ENCODE data around the gene GNB4. TPM values are rescaled to one million over a fixed set of nuclear protein-coding genes. Genes with fewer than 3 reads are reported as not detected.

The GNB4 gene
- 1 to 10 TPM; 6.9 to 7.4 TPM for total RNA-seq

- H3K36me3 Mint-ChIP-seq (ENCODE audit: low read depth): no peaks in the 10 kb centered on the region
- peak within 1 kb of the TSS; percentile 88 for H3K27ac Mint-ChIP-seq
- peaks cover 19% of the 10 kb centered on the region for H3K4me1 Mint-ChIP-seq
- no peaks in the 10 kb centered on the region for H3K9me3 Mint-ChIP-seq
- H3K4me3 Mint-ChIP-seq: peak within 1 kb of the TSS; percentile 83
- CTCF ChIA-PET: interaction anchor here (0.6 to 1.2 kb wide), 3 partner anchors 9 to 206 kb away, joined by 3 to 4 read pairs (median 3); no protein-coding TSS in a partner anchor
- peak; percentile 55 for DNase-seq
- POLR2A ChIA-PET: no interaction called here
- peaks cover 76% of the 10 kb centered on the region for H3K27me3 Mint-ChIP-seq
Observed at GRCh38 chr3:179451265-179452175, at the start of gene GNB4. GNB4 (minus strand) TSS chr3:179451470; CDS start chr3:179426200, 25,270 bp downstream.

GRCh38 chr3:179495483-179495882 lies 44.2 kb upstream of the GNB4 start:
- no peaks in the 10 kb centered on the region for H3K36me3 Mint-ChIP-seq (ENCODE audit: low read depth)
- no peak overlapping the region for H3K4me3 Mint-ChIP-seq
- peaks cover 9% of the 10 kb centered on the region for H3K27me3 Mint-ChIP-seq
- ChIA-PET CTCF (no interaction called here), POLR2A (no interaction called here)
- no peaks in the 10 kb centered on the region for H3K4me1 Mint-ChIP-seq
- DNase-seq: no peak
- peaks cover 28% of the 10 kb centered on the region for H3K9me3 Mint-ChIP-seq
- no peak overlapping the region for H3K27ac Mint-ChIP-seq

GRCh38 chr3:179493260-179493659 lies 42.0 kb upstream of the GNB4 start:
- no peaks in the 10 kb centered on the region for H3K4me1 Mint-ChIP-seq
- DNase-seq: no peak
- no peak overlapping the region for H3K27ac Mint-ChIP-seq
- POLR2A ChIA-PET: no interaction called here
- H3K4me3 Mint-ChIP-seq: no peak overlapping the region
- peaks cover 28% of the 10 kb centered on the region for H3K9me3 Mint-ChIP-seq
- H3K27me3 Mint-ChIP-seq: peaks cover 9% of the 10 kb centered on the region
- no peaks in the 10 kb centered on the region for H3K36me3 Mint-ChIP-seq (ENCODE audit: low read depth)
- CTCF ChIA-PET: interaction anchor here (0.5 to 1.1 kb wide), 5 partner anchors 11 to 669 kb away, joined by 3 read pairs; no protein-coding TSS in a partner anchor

GRCh38 chr3:179488213-179488612 lies 36.9 kb upstream of the GNB4 start:
- Mint-ChIP-seq H3K27ac (no peak overlapping the region), H3K27me3 (no peaks in the 10 kb centered on the region), H3K36me3 (ENCODE audit: low read depth) (no peaks in the 10 kb centered on the region), H3K9me3 (peaks cover 15% of the 10 kb centered on the region), H3K4me3 (no peak overlapping the region), H3K4me1 (no peaks in the 10 kb centered on the region)
- ChIA-PET POLR2A (no interaction called here), CTCF (no interaction called here)
- DNase-seq: no peak

GRCh38 chr3:179486806-179487205 lies 35.5 kb upstream of the GNB4 start:
- Mint-ChIP-seq H3K27me3 (no peaks in the 10 kb centered on the region), H3K4me3 (no peak overlapping the region), H3K27ac (no peak overlapping the region), H3K36me3 (ENCODE audit: low read depth) (no peaks in the 10 kb centered on the region), H3K4me1 (no peaks in the 10 kb centered on the region), H3K9me3 (peaks cover 10% of the 10 kb centered on the region)
- DNase-seq: no peak
- ChIA-PET CTCF (interaction anchor here (1.2 kb wide), 1 partner anchor 11 kb away, joined by 3 read pairs; no protein-coding TSS in a partner anchor), POLR2A (no interaction called here)

GRCh38 chr3:179482857-179483256 lies 31.6 kb upstream of the GNB4 start:
- ChIA-PET POLR2A (no interaction called here), CTCF (no interaction called here)
- no peak overlapping the region for H3K4me3 Mint-ChIP-seq
- no peak overlapping the region for H3K27ac Mint-ChIP-seq
- no peaks in the 10 kb centered on the region for H3K27me3 Mint-ChIP-seq
- H3K36me3 Mint-ChIP-seq (ENCODE audit: low read depth): no peaks in the 10 kb centered on the region
- DNase-seq: no peak
- H3K4me1 Mint-ChIP-seq: no peaks in the 10 kb centered on the region
- peaks cover 5% of the 10 kb centered on the region for H3K9me3 Mint-ChIP-seq

GRCh38 chr3:179476215-179476614 lies 24.9 kb upstream of the GNB4 start:
- Mint-ChIP-seq H3K36me3 (ENCODE audit: low read depth) (no peaks in the 10 kb centered on the region), H3K27me3 (no peaks in the 10 kb centered on the region), H3K4me1 (peaks cover 5% of the 10 kb centered on the region), H3K9me3 (peaks cover 5% of the 10 kb centered on the region), H3K27ac (no peak overlapping the region), H3K4me3 (no peak overlapping the region)
- ChIA-PET POLR2A (no interaction called here), CTCF (interaction anchor here (1.1 kb wide), 1 partner anchor 9 kb away, joined by 4 read pairs; no protein-coding TSS in a partner anchor)
- no peak for DNase-seq

GRCh38 chr3:179474480-179474879 lies 23.2 kb upstream of the GNB4 start:
- POLR2A ChIA-PET: no interaction called here
- H3K9me3 Mint-ChIP-seq: no peaks in the 10 kb centered on the region
- H3K27ac Mint-ChIP-seq: no peak overlapping the region
- H3K4me1 Mint-ChIP-seq: peaks cover 5% of the 10 kb centered on the region
- CTCF ChIA-PET: no interaction called here
- H3K4me3 Mint-ChIP-seq: no peak overlapping the region
- DNase-seq: no peak
- H3K36me3 Mint-ChIP-seq (ENCODE audit: low read depth): no peaks in the 10 kb centered on the region
- H3K27me3 Mint-ChIP-seq: no peaks in the 10 kb centered on the region

GRCh38 chr3:179473565-179473964 lies 22.3 kb upstream of the GNB4 start:
- CTCF ChIA-PET: interaction anchor here (1.4 to 1.7 kb wide), 2 partner anchors 10 to 20 kb away, joined by 3 to 4 read pairs; no protein-coding TSS in a partner anchor
- no peak overlapping the region for H3K27ac Mint-ChIP-seq
- no peak overlapping the region for H3K4me3 Mint-ChIP-seq
- no peak for DNase-seq
- H3K9me3 Mint-ChIP-seq: no peaks in the 10 kb centered on the region
- no peaks in the 10 kb centered on the region for H3K27me3 Mint-ChIP-seq
- peaks cover 5% of the 10 kb centered on the region for H3K4me1 Mint-ChIP-seq
- no peaks in the 10 kb centered on the region for H3K36me3 Mint-ChIP-seq (ENCODE audit: low read depth)
- POLR2A ChIA-PET: no interaction called here

- ChIA-PET POLR2A (interaction anchor here (0.6 kb wide), 1 partner anchor 61 kb away, joined by 3 read pairs; no protein-coding TSS in a partner anchor), CTCF (interaction anchor here (1.5 kb wide), 1 partner anchor 9 kb away, joined by 3 read pairs; no protein-coding TSS in a partner anchor)
- H3K36me3 Mint-ChIP-seq (ENCODE audit: low read depth): no peaks in the 10 kb centered on the region
- H3K27ac Mint-ChIP-seq: no peak overlapping the region
- H3K4me1 Mint-ChIP-seq: peaks cover 10% of the 10 kb centered on the region
- peak overlapping the region; percentile 39 for H3K4me3 Mint-ChIP-seq
- no peak for DNase-seq
- peaks cover 6% of the 10 kb centered on the region for H3K27me3 Mint-ChIP-seq
- no peaks in the 10 kb centered on the region for H3K9me3 Mint-ChIP-seq
Observed at GRCh38 chr3:179464323-179465092, 13.2 kb upstream of the GNB4 start.

- no peaks in the 10 kb centered on the region for H3K36me3 Mint-ChIP-seq (ENCODE audit: low read depth)
- H3K27ac Mint-ChIP-seq: no peak overlapping the region
- POLR2A ChIA-PET: no interaction called here
- CTCF ChIA-PET: interaction anchor here (1.5 kb wide), 1 partner anchor 10 kb away, joined by 3 read pairs; no protein-coding TSS in a partner anchor
- H3K9me3 Mint-ChIP-seq: no peaks in the 10 kb centered on the region
- H3K4me1 Mint-ChIP-seq: peaks cover 10% of the 10 kb centered on the region
- no peak overlapping the region for H3K4me3 Mint-ChIP-seq
- no peak for DNase-seq
- peaks cover 12% of the 10 kb centered on the region for H3K27me3 Mint-ChIP-seq
Observed at GRCh38 chr3:179463319-179463718, 12.0 kb upstream of the GNB4 start.

GRCh38 chr3:179460260-179460659 lies 9.0 kb upstream of the GNB4 start:
- POLR2A ChIA-PET: no interaction called here
- no peak for DNase-seq
- peaks cover 10% of the 10 kb centered on the region for H3K4me1 Mint-ChIP-seq
- H3K4me3 Mint-ChIP-seq: no peak overlapping the region
- no peaks in the 10 kb centered on the region for H3K36me3 Mint-ChIP-seq (ENCODE audit: low read depth)
- H3K27ac Mint-ChIP-seq: no peak overlapping the region
- peaks cover 30% of the 10 kb centered on the region for H3K27me3 Mint-ChIP-seq
- H3K9me3 Mint-ChIP-seq: no peaks in the 10 kb centered on the region
- CTCF ChIA-PET: interaction anchor here (1.4 kb wide), 1 partner anchor 9 kb away, joined by 3 read pairs; the partner anchor contains the start of gene GNB4

GRCh38 chr3:179455954-179456353 lies 4.7 kb upstream of the GNB4 start:
- DNase-seq: no peak
- ChIA-PET CTCF (interaction anchor here (0.6 kb wide), 1 partner anchor 16 kb away, joined by 5 read pairs; no protein-coding TSS in a partner anchor), POLR2A (no interaction called here)
- no peak overlapping the region for H3K27ac Mint-ChIP-seq
- H3K36me3 Mint-ChIP-seq (ENCODE audit: low read depth): no peaks in the 10 kb centered on the region
- peaks cover 61% of the 10 kb centered on the region for H3K27me3 Mint-ChIP-seq
- H3K4me1 Mint-ChIP-seq: peaks cover 8% of the 10 kb centered on the region
- H3K4me3 Mint-ChIP-seq: no peak overlapping the region
- H3K9me3 Mint-ChIP-seq: no peaks in the 10 kb centered on the region

Measured in activated CD4-positive, alpha-beta T cell treated with anti-CD3 and anti-CD28 coated beads, Interleukin-2, amount 10 ng/mL, durations not matched to agents 7 days and 5 days (primary cell).